Measurements from ENCODE around the gene ZNF774. TPM values are rescaled to one million over a fixed set of nuclear protein-coding genes. Genes with fewer than 3 reads are reported as not detected.
A peak's percentile ranks its signal among the peaks of the same experiment; 100 is the strongest.

Gene ZNF774
- total RNA-seq, 1 donor from 2014 or later: 10.0 TPM

DNA sequence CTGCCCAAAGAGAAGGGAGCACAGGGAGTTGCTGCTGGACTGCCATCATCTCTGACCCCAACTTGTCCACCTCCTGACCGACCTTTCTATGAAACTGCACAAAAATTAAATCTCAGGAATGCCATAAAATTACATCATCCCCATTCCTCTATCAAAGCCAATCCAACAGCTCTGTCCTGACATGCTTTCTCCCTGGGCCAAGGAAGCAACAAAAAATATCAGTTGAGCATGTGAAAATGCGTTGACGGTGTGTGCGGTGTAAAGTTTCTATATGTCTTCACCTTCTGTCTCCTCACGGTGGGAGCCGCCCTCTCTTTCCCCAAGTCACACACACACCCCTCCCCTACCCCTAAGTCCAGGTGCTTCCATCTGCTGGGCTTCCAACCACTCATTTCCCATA is 3.6 kb upstream of the ZNF774 start:
- H3K27me3 Mint-ChIP-seq (ENCODE audit: low read depth): no peaks in the 10 kb centered on the region
- peaks cover 44% of the 10 kb centered on the region for H3K4me1 Mint-ChIP-seq
- peak overlapping the region; percentile 59 for H3K27ac Mint-ChIP-seq
- no peaks in the 10 kb centered on the region for H3K36me3 Mint-ChIP-seq
- TF ChIP-seq, protein P1, sequence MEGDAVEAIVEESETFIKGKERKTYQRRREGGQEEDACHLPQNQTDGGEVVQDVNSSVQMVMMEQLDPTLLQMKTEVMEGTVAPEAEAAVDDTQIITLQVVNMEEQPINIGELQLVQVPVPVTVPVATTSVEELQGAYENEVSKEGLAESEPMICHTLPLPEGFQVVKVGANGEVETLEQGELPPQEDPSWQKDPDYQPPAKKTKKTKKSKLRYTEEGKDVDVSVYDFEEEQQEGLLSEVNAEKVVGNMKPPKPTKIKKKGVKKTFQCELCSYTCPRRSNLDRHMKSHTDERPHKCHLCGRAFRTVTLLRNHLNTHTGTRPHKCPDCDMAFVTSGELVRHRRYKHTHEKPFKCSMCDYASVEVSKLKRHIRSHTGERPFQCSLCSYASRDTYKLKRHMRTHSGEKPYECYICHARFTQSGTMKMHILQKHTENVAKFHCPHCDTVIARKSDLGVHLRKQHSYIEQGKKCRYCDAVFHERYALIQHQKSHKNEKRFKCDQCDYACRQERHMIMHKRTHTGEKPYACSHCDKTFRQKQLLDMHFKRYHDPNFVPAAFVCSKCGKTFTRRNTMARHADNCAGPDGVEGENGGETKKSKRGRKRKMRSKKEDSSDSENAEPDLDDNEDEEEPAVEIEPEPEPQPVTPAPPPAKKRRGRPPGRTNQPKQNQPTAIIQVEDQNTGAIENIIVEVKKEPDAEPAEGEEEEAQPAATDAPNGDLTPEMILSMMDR (IDR thresholded peaks at IDR 0.05; ENCODE audit: unreplicated experiment): no peak
- peaks cover 4% of the 10 kb centered on the region for H3K9me3 Mint-ChIP-seq
- no peak for DNase-seq (ENCODE audit: low spot score in 2 of 2, unreplicated experiment in 2 of 2)
- no peak overlapping the region for H3K4me3 Mint-ChIP-seq

DNA sequence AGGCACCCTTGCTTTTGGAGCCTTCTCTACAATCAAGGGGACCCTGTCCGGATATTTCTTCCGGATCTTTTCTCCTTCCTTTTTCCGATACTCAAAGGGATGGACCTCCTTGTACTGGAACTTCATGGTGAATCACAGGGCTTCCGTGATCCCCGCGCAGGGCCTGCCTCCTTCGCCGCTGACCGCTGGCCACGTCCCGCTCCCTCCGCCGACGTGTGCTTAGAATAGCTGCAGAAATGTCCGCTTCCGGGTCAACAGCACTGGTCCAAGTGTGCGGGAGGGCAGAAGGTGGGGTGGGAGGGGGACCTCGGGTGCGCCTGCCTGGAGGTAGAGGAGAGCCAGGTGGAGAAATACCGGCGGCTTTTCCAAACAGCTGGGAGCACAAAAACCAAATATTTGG is 3.0 kb upstream of the ZNF774 start:
- Mint-ChIP-seq H3K4me3 (no peak overlapping the region), H3K4me1 (peaks cover 39% of the 10 kb centered on the region), H3K27ac (no peak overlapping the region), H3K9me3 (peaks cover 4% of the 10 kb centered on the region), H3K36me3 (no peaks in the 10 kb centered on the region), H3K27me3 (ENCODE audit: low read depth) (no peaks in the 10 kb centered on the region)
- no peak for DNase-seq (ENCODE audit: low spot score in 2 of 2, unreplicated experiment in 2 of 2)
- TF ChIP-seq, protein P1 (IDR thresholded peaks at IDR 0.05; ENCODE audit: unreplicated experiment): no peak

DNA sequence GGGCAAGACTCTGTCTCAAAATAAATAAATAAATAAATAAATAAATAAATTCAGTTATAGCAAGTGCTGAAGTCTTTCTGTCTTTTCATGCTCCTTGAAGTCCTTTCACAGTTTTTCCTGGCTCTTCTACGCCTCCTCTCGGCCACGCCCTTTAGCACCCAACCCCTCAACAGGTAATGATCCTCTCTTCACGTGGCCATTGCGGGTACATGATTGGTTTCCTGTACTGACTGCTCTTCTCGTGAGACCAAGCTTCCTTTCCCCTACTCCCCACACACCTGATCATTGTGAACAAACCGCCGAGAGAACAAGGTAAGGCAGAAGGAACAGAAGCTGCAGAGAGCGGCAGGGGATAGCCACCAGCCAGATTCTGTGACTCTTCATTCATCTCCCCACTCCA is 2.3 kb upstream of the ZNF774 start:
- Mint-ChIP-seq H3K4me1 (peaks cover 39% of the 10 kb centered on the region), H3K9me3 (peaks cover 4% of the 10 kb centered on the region), H3K27ac (no peak overlapping the region), H3K27me3 (ENCODE audit: low read depth) (no peaks in the 10 kb centered on the region), H3K4me3 (no peak overlapping the region), H3K36me3 (no peaks in the 10 kb centered on the region)
- TF ChIP-seq, protein P1 (IDR thresholded peaks at IDR 0.05; ENCODE audit: unreplicated experiment): no peak
- no peak for DNase-seq (ENCODE audit: low spot score in 2 of 2, unreplicated experiment in 2 of 2)

DNA sequence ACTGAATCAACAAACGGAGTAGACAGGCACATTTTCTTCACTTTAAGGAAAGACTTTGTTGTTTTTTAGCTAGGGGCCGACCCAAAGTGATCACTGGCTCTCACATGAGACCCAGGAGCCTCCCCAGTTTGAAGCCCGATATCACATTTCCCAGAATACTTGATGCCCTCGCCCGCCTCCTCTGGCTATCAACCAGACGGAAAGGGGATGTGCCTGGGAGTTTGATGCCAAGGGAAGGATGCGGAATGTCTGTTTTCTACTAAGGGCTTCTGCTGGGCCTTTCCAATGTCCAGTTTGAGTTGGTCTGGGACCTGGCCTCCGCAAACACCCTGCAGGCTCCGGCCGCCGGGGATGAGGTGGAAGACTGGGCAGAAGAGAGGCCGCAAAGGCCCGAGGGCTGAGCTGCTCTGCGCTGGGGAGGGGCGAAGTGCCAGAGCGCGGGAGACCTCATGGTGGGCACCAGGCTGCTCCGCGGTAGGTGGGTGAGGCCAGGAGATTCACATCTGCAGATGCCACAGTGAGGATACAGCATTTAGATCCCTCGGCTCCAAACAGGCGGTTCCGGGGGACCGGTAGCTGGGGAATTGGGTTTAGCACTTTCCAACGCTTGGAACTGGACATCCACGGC is 491 bp upstream of the ZNF774 start:
- no peak for DNase-seq (ENCODE audit: low spot score in 2 of 2, unreplicated experiment in 2 of 2)
- Mint-ChIP-seq H3K4me1 (peaks cover 29% of the 10 kb centered on the region), H3K36me3 (no peaks in the 10 kb centered on the region), H3K4me3 (peak overlapping the region; percentile 90), H3K9me3 (peaks cover 4% of the 10 kb centered on the region), H3K27me3 (ENCODE audit: low read depth) (no peaks in the 10 kb centered on the region), H3K27ac (peak overlapping the region; percentile 25)
- TF ChIP-seq, protein P1 (IDR thresholded peaks at IDR 0.05; ENCODE audit: unreplicated experiment): no peak

DNA sequence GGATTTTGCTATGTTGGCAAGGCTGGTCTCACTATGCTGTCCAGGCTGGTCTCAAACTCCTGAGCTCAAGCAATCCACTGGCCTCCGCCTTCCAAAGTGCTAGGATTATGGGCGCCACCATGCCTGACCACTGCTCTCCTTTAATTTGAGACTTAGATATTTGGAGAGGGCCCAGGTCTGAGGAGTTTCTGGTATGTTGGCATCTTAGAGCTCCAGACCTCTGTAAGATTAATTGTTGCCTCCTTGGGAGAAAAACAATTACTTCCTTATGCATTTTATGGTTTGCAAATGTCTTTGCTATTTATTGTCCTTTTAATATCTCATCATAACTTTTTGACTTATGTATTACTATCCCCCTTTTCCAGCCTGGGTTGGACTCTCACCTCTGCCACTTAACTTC is 2.9 kb downstream of the ZNF774 start:
- peaks cover under 1% of the 10 kb centered on the region for H3K9me3 Mint-ChIP-seq
- no peaks in the 10 kb centered on the region for H3K27me3 Mint-ChIP-seq (ENCODE audit: low read depth)
- H3K36me3 Mint-ChIP-seq: peaks cover 8% of the 10 kb centered on the region
- TF ChIP-seq, protein P1 (IDR thresholded peaks at IDR 0.05; ENCODE audit: unreplicated experiment): no peak
- no peak for DNase-seq (ENCODE audit: low spot score in 2 of 2, unreplicated experiment in 2 of 2)
- no peak overlapping the region for H3K27ac Mint-ChIP-seq
- H3K4me1 Mint-ChIP-seq: peaks cover 7% of the 10 kb centered on the region
- no peak overlapping the region for H3K4me3 Mint-ChIP-seq

All from mesothelial cell of epicardium (in vitro differentiated cells).